Fibroblast of peridontal ligament (primary cell): Measurements from ENCODE around the gene RCE1.

Experiments
- DNase-seq: peaks from one replicate; pipeline ENCODE4 v3.0.0-alpha.2; 2010; ENCODE audit errors: extremely low read depth

The RCE1 gene

GRCh38 chr11:66887526-66887925, 44.3 kb downstream of the RCE1 start:
- no peak for DNase-seq

- DNase-seq = no peak
Observed at GRCh38 chr11:66888282-66888681, 45.0 kb downstream of the RCE1 start.

GRCh38 chr11:66889960-66890359, 46.7 kb downstream of the RCE1 start:
- peak; percentile 10 for DNase-seq

- DNase-seq = peak; percentile 86
Observed at GRCh38 chr11:66891851-66892660, 48.8 kb downstream of the RCE1 start.

- DNase-seq = no peak
Observed at GRCh38 chr11:66892911-66893310, 49.7 kb downstream of the RCE1 start.

- no peak for DNase-seq
Observed at GRCh38 chr11:66894141-66894540, 50.9 kb downstream of the RCE1 start.
